MCF 10A (cell line): ENCODE data around the gene FLAD1. TPM values are rescaled to one million over a fixed set of nuclear protein-coding genes. Genes with fewer than 3 reads are reported as not detected.

Experiments
- Bru-seq: library from RNA; stranded (reverse); fragments of 400-500 nt; gene quantifications from one replicate; lab custom pipeline; 2021; lab: Mats Ljungman, UMichigan
- BruChase-seq, 2 experiments: library from RNA; stranded (reverse); fragments of 400-500 nt; gene quantifications; one replicate each; lab custom pipeline; 2021; lab: Mats Ljungman, UMichigan
- BruUV-seq: library from RNA; stranded (reverse); fragments of 400-500 nt; replicated peaks from 2 replicates; lab custom pipeline; 2021; lab: Mats Ljungman, UMichigan
- CTCF ChIA-PET: fragments of 300-600 bp; sonication (Branson Sonifier 250); formaldehyde crosslinking; extraction: SDS; loops from one replicate; lab custom pipeline; 2021; ENCODE audit warnings: antibody characterized with exemption, inconsistent platforms; lab: Yijun Ruan, JAX
- POLR2A ChIA-PET: fragments of 300-600, 350-650 bp; sonication (Branson Sonifier 250); formaldehyde crosslinking; extraction: SDS; loops from one replicate; lab custom pipeline; 2020; ENCODE audit warnings: antibody characterized with exemption, inconsistent platforms; lab: Yijun Ruan, JAX
- DNase-seq: peaks from one replicate; pipeline ENCODE4 v3.0.0-alpha.2; 2018; ENCODE audit not compliant: unreplicated experiment
- H3K27ac Mint-ChIP-seq: one replicate; pipeline ENCODE4 v1.8.0; 2022; ENCODE audit warnings: mild to moderate bottlenecking, low read depth, mixed read lengths; ENCODE audit not compliant: unreplicated experiment
- H3K27me3 Mint-ChIP-seq: one replicate; pipeline ENCODE4 v1.8.0; 2022; ENCODE audit warnings: mixed read lengths; ENCODE audit not compliant: insufficient read depth, unreplicated experiment
- H3K36me3 Mint-ChIP-seq: one replicate; pipeline ENCODE4 v1.8.0; 2022; ENCODE audit warnings: mild to moderate bottlenecking, moderate library complexity, mixed read lengths; ENCODE audit not compliant: insufficient read depth, unreplicated experiment
- H3K4me1 Mint-ChIP-seq: one replicate; pipeline ENCODE4 v1.8.0; 2022; ENCODE audit warnings: mixed read lengths; ENCODE audit not compliant: insufficient read depth, unreplicated experiment
- H3K4me3 Mint-ChIP-seq: one replicate; pipeline ENCODE4 v1.8.0; 2022; ENCODE audit warnings: mild to moderate bottlenecking, moderate library complexity, mixed read lengths; ENCODE audit not compliant: unreplicated experiment
- H3K9me3 Mint-ChIP-seq: one replicate; pipeline ENCODE4 v1.8.0; 2022; ENCODE audit warnings: mixed read lengths; ENCODE audit not compliant: unreplicated experiment
- CTCF ChIP-seq: fragments of 200-600 bp; IDR thresholded peaks from one replicate; pipeline ENCODE4 v1.8.0; 2022; ENCODE audit warnings: antibody characterized with exemption, mild to moderate bottlenecking; ENCODE audit not compliant: unreplicated experiment
- intact Hi-C: fragments of 100-400 bp; cut with micrococcal nuclease; formaldehyde crosslinking; loops from 2 replicates; pipeline ENCODE4 v1.14.1; 2022
- long read RNA-seq: library from polyadenylated mRNA; stranded (forward); transcript quantifications from one replicate; pipeline ENCODE4 v2.0.0, GENCODE V29; 2022
- total RNA-seq: library from RNA; stranded (reverse); gene quantifications from 2 replicates; pipeline ENCODE4 v1.2.3, GENCODE V29; 2022

The FLAD1 gene
- total RNA-seq (65.4 and 91.1 TPM in 2 replicates), Bru-seq, nascent RNA (percentile 75 among the genes with signal in this experiment), BruChase-seq, experiment 1, labeled RNA remaining after a 6-hour chase (percentile 86 among the genes with signal in this experiment), BruChase-seq, experiment 2, labeled RNA remaining after a 2-hour chase (percentile 81 among the genes with signal in this experiment)
- long read RNA-seq, transcript FLAD1-201 (7 exons, 2,160 nt) = minor isoform, 23 of 286 reads
- long read RNA-seq, transcript FLAD1-203 (8 exons, 1,730 nt) = major isoform, 145 of 286 reads
- long read RNA-seq, partial matches to known transcripts = 52 of 286 reads
- long read RNA-seq, other reads (novel, unspliced or antisense) = 65 of 286 reads

- ChIA-PET CTCF (interaction anchor here (0.6 to 7.3 kb wide), 21 partner anchors 10 to 578 kb away, joined by 3 to 118 read pairs (median 5); partner anchors contain the start of genes CKS1B, LENEP, PBXIP1 and PMVK), POLR2A (interaction anchor here (0.5 to 41.1 kb wide), 33 partner anchors 6 to 893 kb away, joined by 3 to 1917 read pairs (median 4); partner anchors contain the start of genes CKS1B, EFNA3, FLAD1 and LENEP)
- BruUV-seq = no TSS peak
- Mint-ChIP-seq H3K27ac (no peak within 1 kb of the TSS), H3K4me3 (no peak within 1 kb of the TSS), H3K27me3 (no peaks in the 10 kb centered on the region), H3K4me1 (peaks cover 6% of the 10 kb centered on the region), H3K9me3 (no peaks in the 10 kb centered on the region), H3K36me3 (peaks cover 60% of the 10 kb centered on the region)
- peak; percentile 100 for DNase-seq
- intact Hi-C loops = loop anchor here (1.0 kb wide), 1 partner anchor 34 kb away; no protein-coding TSS in a partner anchor
- TF ChIP-seq CTCF = no peak
Observed at GRCh38 chr1:154982897-154983648, at the start of gene FLAD1. FLAD1 (plus strand) TSS chr1:154983344; CDS start chr1:154983695, 351 bp downstream.

GRCh38 chr1:154934358-154934948, 48.7 kb upstream of the FLAD1 start:
- H3K4me1 Mint-ChIP-seq = peaks cover 49% of the 10 kb centered on the region
- no peaks in the 10 kb centered on the region for H3K9me3 Mint-ChIP-seq
- no peak overlapping the region for H3K4me3 Mint-ChIP-seq
- intact Hi-C loops = no loop called here
- H3K27me3 Mint-ChIP-seq = no peaks in the 10 kb centered on the region
- no TSS peak for BruUV-seq
- POLR2A ChIA-PET = interaction anchor here (4.8 kb wide), 1 partner anchor 22 kb away, joined by 114 read pairs; the partner anchor contains the start of genes PBXIP1 and PYGO2
- TF ChIP-seq CTCF = no peak
- CTCF ChIA-PET = interaction anchor here (0.6 to 1.4 kb wide), 5 partner anchors 9 to 375 kb away, joined by 3 to 7 read pairs (median 4); no protein-coding TSS in a partner anchor
- no peak for DNase-seq
- peaks cover 14% of the 10 kb centered on the region for H3K36me3 Mint-ChIP-seq
- no peak overlapping the region for H3K27ac Mint-ChIP-seq

- Mint-ChIP-seq H3K36me3 (peaks cover 6% of the 10 kb centered on the region), H3K27ac (peak overlapping the region; percentile 100), H3K9me3 (no peaks in the 10 kb centered on the region), H3K4me3 (peak overlapping the region; percentile 90), H3K4me1 (peaks cover 49% of the 10 kb centered on the region), H3K27me3 (no peaks in the 10 kb centered on the region)
- DNase-seq = no peak
- BruUV-seq = no TSS peak
- ChIA-PET POLR2A (interaction anchor here (0.6 to 6.3 kb wide), 51 partner anchors 9 to 553 kb away, joined by 3 to 146 read pairs (median 5); partner anchors contain the start of genes ADAM15, CHRNB2, CKS1B and EFNA1), CTCF (interaction anchor here (0.6 to 5.7 kb wide), 33 partner anchors 8 to 666 kb away, joined by 3 to 45 read pairs (median 4); partner anchors contain the start of genes PBXIP1 and SHC1)
- intact Hi-C loops = loop anchor here (2.0 kb wide), 1 partner anchor 457 kb away; no protein-coding TSS in a partner anchor
- no peak for TF ChIP-seq CTCF
Observed at GRCh38 chr1:154935749-154936554, 47.2 kb upstream of the FLAD1 start.
